ENCODE measurements around the gene ZNF263.

Gene ZNF263

GRCh38 chr16:3328643-3329042 lies 45.4 kb downstream of the ZNF263 start:
- no peak for DNase-seq

Data from NCI-H187 (cell line).